GM08714 (cell line): ENCODE data around the gene LDLRAD4.

Experiments
- H3K4me3 ChIP-seq: fragments of 200-500 bp; sonication (Bioruptor generic); 2 replicates; pipeline ENCODE4 v1.5.1; 2014; ENCODE audit warnings: mild to moderate bottlenecking, low read length, inconsistent platforms
- ZNF274 ChIP-seq: IDR thresholded peaks from 2 replicates; pipeline ENCODE4 v1.6.1; 2012; ENCODE audit warnings: mild to moderate bottlenecking, low read depth, low read length

LDLRAD4 gene

DNA sequence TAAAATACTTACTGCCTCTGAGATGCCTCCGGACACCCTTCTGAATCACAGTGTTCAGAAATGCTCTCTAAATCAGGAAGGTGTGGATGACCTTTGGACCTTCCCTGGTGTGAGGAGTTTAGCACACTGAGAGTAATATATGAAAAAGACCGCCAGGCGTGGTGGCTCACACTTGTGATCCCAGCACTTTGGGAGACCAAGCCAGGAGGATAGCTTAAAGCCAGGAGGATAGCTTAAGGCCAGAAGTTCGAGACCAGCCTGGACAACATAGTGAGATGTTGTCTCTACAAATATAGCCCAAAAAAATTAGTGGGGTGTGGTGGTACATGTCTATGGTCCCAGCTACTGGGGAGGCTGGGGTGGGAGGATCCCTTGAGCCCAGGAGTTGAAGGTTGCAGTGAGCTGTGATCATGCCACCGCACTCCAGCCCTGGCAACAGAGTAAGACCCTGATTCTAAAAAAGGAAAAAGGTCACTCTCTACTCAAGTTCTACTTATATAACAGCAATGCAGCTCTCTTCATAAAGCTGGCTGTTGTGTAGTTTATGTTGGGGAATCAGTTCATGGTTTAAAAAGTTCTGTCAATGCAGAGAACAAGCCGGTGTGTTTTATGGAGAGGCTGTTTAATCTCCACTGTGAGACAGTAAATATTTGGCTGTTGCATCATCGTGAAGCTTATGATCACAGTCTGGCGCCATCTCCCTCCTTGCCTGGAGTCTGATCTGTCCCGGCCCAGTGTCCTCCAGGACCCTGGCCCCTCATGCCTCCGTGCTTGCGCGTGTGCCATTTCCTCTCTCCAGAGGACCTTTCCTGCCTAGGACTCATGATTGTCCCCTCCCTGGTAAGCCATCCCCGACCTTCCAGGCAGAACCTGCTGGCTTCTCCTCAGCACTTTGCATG, 323.3 kb downstream of the LDLRAD4 start:
- no peak for TF ChIP-seq ZNF274
- no peak overlapping the region for H3K4me3 ChIP-seq

DNA sequence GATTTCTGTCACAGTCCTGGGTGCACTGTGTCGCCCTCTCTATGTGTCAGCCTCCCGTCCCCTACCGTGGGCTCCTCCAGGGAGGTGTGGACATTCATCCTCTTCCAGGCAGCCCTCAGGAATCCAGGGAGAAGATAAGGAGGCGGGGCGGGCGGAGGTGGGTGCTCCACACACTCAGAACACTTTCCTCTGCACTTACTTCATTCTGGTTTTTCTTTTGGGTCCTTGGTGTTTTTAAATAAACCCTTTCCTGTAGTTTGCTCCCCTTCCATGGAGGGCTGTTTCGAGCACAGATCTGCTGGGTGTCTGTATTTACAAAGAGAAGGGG, 323.9 kb downstream of the LDLRAD4 start:
- no peak overlapping the region for H3K4me3 ChIP-seq
- no peak for TF ChIP-seq ZNF274

DNA sequence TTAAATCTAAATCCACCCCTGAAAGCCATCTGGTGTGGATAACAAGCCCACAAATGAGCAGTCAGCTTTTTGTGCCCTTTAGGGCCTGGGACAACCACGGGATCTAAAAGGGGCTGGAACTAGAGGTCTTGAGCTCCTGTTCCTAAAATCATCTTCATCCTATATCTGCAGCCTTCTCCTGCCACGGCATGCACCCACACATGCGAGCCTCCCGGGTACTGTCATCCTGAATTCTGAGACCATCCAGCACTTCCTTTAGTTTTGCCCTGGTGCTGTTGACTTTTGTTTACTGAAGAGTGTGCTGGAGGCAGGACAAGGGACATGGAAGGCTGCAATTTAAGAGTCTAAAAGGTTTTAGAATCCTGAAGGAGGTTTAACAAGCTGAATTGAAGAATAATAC, 324.6 kb downstream of the LDLRAD4 start:
- TF ChIP-seq ZNF274, result no peak
- H3K4me3 ChIP-seq, result no peak overlapping the region

DNA sequence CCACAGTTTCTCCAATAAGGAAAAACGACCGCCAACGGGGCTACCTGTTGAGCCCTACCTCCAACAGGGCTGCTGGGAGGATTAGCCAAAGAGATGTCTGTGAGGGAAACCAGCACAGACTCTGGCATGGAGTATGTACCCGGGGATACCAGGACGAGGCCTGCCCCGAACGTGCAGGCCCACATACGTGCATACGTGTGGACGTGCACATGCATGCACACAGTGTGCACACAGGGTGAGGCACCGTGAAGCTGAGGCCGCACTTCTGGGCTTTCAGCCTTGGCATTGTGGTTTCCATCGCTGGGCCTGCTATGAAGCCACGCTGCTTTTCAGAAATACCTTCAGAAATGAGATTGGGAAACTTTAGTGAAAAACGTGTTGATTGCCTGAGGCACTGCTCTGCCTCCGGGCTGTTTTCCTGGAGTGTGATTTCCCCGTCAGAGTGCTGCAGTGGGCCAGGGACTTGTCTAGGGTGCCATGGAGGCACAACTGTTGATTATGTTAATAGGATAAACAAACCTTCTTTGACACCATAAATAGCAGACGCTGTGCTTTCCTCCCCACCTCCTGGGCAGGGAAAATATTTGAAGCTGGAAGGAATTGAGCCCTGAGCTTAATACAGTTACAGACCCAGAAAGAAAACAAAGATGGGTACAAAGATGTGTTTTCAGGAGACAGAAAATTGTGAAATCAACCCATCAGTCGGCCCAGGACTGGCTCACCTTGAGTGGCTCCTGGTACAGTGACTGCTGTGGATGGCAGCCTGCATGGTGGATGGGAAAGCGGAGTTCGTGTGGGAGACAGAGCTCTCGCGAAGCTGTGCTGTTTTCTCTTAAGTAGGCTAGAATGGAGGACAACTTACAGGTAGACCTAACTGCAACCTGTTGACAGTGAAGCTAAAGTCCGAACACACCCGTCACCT, 325.5 kb downstream of the LDLRAD4 start:
- TF ChIP-seq ZNF274, result no peak
- H3K4me3 ChIP-seq, result no peak overlapping the region

DNA sequence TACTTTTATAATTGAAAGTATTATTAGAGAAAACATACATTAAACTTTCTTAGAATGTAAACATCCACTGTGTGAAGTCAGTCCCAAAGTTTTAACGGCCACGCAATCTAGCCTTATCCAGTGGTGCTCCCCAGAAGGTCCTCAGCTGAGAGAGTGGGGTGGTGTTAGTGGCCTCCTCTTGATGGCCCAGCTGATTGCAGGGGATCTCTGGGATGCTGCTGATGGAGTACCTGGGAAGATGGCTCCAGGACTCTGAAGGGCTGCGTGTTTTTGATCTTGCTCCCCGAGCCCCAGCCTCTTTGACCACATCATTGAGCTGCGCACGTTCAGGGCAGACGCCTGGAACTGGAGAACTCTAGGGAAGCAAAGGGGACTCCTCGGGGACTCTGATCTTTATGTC, 326.4 kb downstream of the LDLRAD4 start:
- H3K4me3 ChIP-seq, result no peak overlapping the region
- no peak for TF ChIP-seq ZNF274

DNA sequence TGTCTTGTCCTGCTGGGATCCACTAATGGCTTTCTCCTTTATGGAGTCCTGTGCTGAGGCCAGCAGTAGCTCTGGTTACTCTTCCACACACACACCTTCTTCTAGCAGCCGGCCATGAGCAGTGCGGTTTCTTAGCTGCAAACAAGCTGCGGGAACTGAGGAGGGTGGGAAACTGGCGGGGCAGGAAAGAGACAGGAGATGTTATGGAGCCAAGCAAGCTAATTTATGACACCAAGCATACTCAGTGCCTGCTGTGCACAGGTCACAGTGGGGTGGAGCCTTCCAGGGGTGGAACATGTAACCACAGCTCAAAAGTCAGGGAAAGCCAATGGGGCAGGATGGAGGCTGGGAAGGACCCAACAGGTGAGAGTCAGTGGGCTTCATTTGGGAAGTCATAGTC, 327.0 kb downstream of the LDLRAD4 start:
- TF ChIP-seq ZNF274, result no peak
- no peak overlapping the region for H3K4me3 ChIP-seq

DNA sequence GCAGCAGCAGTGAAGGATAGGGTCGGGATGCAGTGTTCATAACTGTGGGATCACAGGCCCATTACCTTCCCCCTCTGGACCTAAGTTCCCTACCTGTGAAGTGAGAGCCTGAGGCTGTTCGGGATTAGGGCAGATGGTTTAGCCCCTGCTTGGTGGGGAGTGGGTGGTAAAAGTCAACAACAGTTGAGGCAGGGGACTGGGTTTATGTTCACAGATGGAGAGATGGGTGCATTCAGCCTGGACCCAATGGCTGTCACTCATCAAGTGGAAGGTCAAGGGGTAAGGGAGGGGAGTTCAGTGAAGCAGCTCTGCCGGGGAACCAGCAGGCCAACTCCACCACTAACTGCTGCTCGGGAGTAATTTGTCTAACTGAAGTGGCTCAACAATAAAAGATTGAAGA, 327.4 kb downstream of the LDLRAD4 start:
- no peak overlapping the region for H3K4me3 ChIP-seq

DNA sequence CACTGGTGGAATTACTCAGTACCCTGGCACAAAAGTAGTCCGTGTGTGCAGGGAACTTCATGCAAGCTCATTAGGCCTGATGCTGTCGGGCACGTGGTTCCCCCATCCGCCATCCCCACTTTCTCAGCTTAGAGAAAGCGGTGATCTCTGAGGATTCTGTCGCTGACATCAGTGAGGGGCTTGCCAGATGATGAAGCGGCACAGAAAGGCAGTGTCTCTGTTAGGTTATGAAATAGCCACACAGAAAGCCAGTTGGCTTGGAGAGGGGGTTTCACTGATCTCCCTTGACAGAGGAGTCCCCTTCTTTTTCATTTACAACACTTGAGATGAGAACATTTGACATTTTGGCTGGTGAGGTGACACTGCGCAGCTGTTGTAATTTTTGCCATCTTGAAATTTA, 328.1 kb downstream of the LDLRAD4 start:
- H3K4me3 ChIP-seq, result no peak overlapping the region
- TF ChIP-seq ZNF274, result no peak

More for the DNA sequence above, 327.4 kb downstream of the LDLRAD4 start:
- no peak for TF ChIP-seq ZNF274

DNA sequence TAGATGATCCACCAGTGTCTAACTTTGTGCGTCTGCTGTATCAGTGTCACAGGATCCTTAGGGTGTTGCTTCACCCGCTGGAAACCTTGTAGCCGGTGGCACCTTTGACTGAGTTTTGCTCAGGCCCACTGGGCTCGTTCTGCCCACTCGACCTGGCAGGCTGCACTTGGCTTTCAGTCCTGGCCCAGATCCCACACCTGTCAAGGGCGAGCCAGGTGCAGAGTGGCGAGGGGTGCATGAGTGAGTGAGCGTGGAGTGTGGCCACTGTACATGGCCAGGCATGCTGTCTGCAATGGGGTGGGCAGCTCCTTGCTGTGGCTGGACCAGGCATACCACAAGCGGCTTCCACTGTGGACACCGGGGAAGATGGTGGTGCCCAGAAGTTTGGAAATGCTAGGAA, 328.8 kb downstream of the LDLRAD4 start:
- TF ChIP-seq ZNF274, result no peak
- H3K4me3 ChIP-seq, result no peak overlapping the region

DNA sequence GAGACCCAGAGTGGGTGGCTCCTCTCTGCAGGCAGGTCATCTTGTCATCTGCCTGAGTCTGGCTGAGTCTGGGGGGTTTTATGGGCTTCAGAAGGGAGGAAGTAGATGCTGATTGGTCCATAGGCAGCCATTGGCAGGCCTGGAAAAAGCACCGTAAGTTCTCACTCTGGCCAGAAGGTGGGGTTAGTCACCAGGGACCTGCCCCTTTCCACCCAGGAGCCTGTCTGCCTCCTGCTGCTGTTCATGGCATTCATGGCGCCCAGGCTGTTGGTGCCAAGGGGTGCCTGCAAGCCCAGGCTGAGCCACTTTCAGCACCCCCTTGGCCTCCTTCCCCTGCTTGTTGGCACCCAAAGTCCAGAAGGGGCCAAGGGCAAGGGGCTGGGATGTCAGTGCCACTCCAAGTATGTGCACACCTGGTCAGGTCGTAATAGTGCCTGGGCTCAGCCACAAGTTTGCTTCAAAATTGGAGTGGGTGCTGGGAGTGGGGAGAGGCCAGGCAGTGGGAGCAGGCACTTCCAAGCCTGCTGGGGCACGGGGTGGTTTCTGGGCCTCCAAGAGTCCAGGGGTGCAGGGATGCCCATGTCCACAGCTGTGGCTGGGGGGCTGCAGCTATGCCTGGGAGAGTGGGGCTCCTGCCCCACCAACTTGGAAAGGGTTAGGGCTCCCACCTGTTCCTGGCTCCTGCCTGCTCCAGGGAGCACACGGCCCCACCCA, 329.7 kb downstream of the LDLRAD4 start:
- TF ChIP-seq ZNF274, result no peak
- no peak overlapping the region for H3K4me3 ChIP-seq

DNA sequence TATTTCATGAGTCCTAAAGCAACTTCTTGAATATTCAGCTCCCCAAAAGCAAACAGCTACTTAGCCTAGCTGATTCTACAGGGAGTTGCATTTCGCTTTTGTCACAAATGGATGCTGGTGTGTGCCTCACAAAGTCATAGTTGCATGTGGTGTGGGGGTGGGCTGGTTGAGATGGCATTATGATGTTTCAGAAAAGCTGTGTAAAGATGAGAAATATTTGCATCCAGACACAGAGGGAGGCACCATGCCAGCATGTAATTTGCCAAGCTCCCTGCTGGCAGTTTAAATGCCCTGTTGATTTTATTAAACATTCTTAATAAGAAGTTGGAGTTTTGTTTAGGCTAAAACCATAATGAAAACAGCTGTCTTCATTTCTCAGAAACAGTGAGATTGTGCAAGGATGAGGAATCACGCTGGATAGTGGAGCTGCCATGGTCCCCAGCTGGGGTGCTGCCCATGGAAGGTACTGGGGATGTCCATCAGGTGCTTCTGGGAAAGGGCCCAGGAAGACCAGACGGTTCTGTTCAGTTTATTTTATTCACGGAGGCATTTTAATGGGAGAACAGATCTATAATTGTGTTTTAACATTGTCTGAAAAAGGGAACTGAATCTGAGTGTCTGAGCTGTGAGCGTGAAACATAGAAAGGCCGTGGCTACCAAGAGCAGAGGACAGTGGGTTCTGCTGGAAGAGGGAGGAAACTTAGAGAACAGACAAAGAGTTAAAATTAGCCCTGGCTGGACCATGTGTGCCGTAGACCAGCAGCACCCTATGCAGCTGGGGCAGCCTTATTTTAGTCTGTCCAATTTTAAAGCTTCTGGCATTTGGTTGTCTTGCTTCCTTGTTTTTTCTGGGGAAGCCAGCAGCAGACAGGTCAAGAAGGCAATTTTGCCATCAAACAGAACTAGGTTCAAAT, 330.7 kb downstream of the LDLRAD4 start:
- H3K4me3 ChIP-seq, result no peak overlapping the region; the same call in 1 of the 2 replicates
- no peak for TF ChIP-seq ZNF274

DNA sequence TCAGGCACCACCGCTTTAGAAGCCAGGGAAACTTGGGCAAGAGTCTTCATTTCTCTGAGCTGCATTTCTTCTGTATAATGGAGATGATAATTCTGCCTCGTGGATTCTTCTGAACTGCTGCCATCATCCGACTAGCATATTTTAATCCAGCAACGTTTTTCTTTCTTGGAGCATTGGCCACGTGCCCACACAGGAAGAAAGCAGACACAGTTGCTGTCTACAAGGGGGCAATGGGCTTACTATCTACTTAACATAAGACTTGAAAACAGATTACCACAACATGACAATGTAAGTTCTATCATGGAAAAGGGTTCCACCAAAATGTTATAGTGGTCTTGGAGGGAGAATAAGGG, 331.3 kb downstream of the LDLRAD4 start:
- no peak overlapping the region; the same call in 1 of the 2 replicates for H3K4me3 ChIP-seq
- TF ChIP-seq ZNF274, result no peak

DNA sequence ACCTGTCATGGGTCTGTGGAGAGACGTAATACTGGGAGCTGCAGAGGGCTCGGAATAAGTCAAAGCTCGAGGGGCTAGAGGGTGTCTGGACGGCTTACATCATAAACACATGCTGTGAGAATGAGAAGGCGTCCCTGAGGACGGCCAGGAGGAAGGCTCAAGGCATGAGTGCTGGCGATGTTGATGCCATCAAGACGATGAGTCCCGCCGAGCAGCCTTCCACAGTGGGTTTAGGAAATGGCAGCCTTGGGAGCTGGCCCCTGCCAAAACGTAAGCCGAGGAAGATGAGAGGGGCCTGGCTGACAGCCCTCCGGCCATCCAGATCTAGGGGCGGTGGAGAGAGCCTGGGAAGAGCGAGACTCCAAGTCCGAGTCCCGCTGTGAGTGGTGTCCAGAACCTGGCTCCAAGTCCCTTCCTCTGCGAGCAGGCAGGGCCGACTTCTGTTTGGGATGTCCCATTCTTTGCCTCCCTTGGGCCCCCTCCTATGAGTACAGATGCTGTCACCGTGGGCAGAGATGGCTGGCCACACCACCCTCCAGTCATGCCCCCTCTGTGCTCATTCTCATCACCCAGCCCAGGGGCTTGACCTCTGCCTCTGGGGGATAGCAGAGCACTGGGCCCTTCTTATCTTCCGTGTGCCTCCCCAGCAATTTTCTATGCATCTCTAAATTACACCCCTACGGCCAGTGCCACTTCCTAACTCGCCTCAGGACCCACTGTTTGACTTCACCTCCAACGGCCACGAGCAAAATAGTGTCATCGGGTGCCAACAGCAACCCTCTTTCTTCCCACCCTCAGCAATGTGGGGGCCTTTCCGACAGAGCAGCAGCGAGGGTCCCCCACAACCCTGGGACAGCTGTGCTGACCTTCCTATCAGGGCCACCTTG, 332.1 kb downstream of the LDLRAD4 start:
- TF ChIP-seq ZNF274, result no peak
- no peak overlapping the region for H3K4me3 ChIP-seq

DNA sequence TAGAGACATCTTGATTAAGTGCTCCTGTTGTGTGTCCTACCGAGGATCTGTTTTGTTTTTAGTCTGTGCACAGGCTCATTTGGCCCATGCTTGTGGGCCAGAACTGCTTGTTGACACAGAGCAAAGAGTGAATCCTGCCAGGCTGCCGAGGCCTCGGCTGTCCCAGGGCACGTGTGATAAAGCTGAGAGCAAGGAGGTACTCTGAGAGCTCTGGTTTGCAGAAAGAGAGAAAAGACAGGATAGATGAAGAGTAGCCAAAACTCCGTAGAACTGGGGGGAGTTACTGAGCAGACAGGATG, 332.7 kb downstream of the LDLRAD4 start:
- no peak for TF ChIP-seq ZNF274
- no peak overlapping the region for H3K4me3 ChIP-seq
